Measurements from ENCODE around the gene AANAT. TPM values are rescaled to one million over a fixed set of nuclear protein-coding genes. Genes with fewer than 3 reads are reported as not detected.

The AANAT gene
- total RNA-seq, 2 donors from 2014 or later = not detected

DNA sequence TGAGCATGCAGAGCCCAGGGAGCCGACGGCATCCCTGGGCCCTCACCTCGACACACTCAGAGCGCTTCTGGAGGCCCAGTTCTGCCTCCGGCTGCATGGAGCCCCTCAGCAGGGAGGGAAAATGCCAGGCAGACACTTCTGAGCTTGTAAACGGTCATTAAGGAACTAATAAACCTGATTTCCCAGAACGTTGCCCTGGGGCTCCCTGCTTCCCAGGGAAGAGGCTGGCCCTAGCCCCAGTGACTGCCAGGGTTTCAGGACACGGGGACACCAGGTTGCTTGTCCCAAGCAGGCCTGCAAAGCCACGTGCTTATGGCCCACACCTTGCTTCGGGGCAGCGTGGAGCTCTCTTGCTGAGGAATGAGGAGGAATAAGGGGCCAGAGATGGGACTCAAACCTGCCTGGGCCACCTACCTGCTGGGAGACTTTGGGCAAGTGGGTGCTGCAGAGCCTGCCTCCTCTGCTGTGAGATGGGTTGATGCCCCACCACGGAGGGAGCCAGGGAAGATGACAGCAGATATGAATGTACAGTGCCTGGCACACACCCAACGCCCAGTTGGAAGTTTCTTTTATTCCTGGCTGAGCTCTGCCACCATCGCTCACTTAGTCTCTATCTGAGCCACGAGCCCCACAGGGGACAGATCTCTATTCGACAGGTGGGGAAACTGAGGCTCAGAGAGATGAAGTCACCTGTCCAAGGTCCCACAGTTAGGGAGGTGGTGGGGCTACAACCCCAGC lies 28.4 kb downstream of the AANAT start:
- DNase-seq (ENCODE audit: low spot score) (no peak), ATAC-seq (ENCODE audit: insufficient number of reproducible peaks, low FRiP score, low read depth) (no peak)
- H3K4me3 ChIP-seq = no peak overlapping the region
- no peak overlapping the region for H3K27ac ChIP-seq
- H3K9me3 ChIP-seq = no peaks in the 10 kb centered on the region
- no peaks in the 10 kb centered on the region for H3K27me3 ChIP-seq (replicated peaks; ENCODE audit: insufficient read depth)
- H3K36me3 ChIP-seq = no peaks in the 10 kb centered on the region
- H3K4me1 ChIP-seq (ENCODE audit: control insufficient read depth in 1 of 2, low read depth in 2 of 2) = peaks cover 19 to 39% of the 10 kb centered on the region in 2 donors
- TF ChIP-seq, protein P1, sequence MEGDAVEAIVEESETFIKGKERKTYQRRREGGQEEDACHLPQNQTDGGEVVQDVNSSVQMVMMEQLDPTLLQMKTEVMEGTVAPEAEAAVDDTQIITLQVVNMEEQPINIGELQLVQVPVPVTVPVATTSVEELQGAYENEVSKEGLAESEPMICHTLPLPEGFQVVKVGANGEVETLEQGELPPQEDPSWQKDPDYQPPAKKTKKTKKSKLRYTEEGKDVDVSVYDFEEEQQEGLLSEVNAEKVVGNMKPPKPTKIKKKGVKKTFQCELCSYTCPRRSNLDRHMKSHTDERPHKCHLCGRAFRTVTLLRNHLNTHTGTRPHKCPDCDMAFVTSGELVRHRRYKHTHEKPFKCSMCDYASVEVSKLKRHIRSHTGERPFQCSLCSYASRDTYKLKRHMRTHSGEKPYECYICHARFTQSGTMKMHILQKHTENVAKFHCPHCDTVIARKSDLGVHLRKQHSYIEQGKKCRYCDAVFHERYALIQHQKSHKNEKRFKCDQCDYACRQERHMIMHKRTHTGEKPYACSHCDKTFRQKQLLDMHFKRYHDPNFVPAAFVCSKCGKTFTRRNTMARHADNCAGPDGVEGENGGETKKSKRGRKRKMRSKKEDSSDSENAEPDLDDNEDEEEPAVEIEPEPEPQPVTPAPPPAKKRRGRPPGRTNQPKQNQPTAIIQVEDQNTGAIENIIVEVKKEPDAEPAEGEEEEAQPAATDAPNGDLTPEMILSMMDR (IDR thresholded peaks at IDR 0.05) = no peak

DNA sequence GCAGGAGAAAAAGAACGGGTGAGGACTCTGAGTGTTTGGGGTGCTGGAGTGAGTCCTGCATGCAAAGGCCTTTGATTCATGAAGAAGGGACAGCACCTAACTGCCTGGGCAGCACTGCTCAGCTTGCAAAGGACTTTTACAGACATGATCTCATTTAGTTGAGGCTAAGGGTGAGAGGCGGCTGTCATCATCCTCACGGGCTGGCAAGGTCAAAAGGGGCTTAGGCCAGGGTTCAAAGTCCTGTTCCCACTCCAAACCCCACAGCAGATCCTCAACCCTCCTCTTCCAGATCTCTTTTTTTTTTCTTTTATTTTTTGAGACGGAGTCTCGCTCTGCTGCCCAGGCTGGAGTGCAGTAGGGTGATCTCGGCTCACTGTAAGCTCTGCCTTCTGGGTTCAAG lies 29.1 kb downstream of the AANAT start:
- TF ChIP-seq, protein P1 (IDR thresholded peaks at IDR 0.05) = no peak

DNA sequence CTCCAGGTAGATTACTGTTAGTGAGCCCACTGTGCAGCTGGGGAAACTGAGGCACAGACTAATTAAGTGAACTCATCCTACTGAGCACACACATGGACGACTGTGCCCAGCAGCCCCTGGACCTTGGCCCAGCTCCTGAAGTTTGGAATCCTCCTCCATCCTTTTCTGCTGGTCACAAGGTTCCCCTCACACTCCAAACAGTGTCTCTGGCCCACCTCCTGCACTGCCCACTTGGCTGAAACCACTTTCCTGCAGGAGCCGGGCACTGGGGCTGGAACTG lies 30.2 kb downstream of the AANAT start:
- TF ChIP-seq, protein P1 (IDR thresholded peaks at IDR 0.05) = no peak
- no peaks in the 10 kb centered on the region for H3K9me3 ChIP-seq
- DNase-seq (ENCODE audit: low spot score) (no peak), ATAC-seq (ENCODE audit: insufficient number of reproducible peaks, low FRiP score, low read depth) (no peak)
- H3K4me1 ChIP-seq (ENCODE audit: control insufficient read depth in 1 of 2, low read depth in 2 of 2) = peaks cover 25 to 47% of the 10 kb centered on the region in 2 donors
- H3K27me3 ChIP-seq (replicated peaks; ENCODE audit: insufficient read depth) = no peaks in the 10 kb centered on the region
- H3K4me3 ChIP-seq = peak overlapping the region; percentile 84
- H3K36me3 ChIP-seq = no peaks in the 10 kb centered on the region
- peak overlapping the region; percentile 57 to 75 for H3K27ac ChIP-seq

More for the DNA sequence above, 29.1 kb downstream of the AANAT start:
- Histone ChIP-seq H3K27ac (no peak overlapping the region), H3K4me1 (ENCODE audit: control insufficient read depth in 1 of 2, low read depth in 2 of 2) (peaks cover 19 to 41% of the 10 kb centered on the region in 2 donors), H3K36me3 (no peaks in the 10 kb centered on the region), H3K27me3 (replicated peaks; ENCODE audit: insufficient read depth) (no peaks in the 10 kb centered on the region), H3K4me3 (no peak overlapping the region), H3K9me3 (no peaks in the 10 kb centered on the region)
- DNase-seq (ENCODE audit: low spot score) (no peak), ATAC-seq (ENCODE audit: insufficient number of reproducible peaks, low FRiP score, low read depth) (no peak)

DNA sequence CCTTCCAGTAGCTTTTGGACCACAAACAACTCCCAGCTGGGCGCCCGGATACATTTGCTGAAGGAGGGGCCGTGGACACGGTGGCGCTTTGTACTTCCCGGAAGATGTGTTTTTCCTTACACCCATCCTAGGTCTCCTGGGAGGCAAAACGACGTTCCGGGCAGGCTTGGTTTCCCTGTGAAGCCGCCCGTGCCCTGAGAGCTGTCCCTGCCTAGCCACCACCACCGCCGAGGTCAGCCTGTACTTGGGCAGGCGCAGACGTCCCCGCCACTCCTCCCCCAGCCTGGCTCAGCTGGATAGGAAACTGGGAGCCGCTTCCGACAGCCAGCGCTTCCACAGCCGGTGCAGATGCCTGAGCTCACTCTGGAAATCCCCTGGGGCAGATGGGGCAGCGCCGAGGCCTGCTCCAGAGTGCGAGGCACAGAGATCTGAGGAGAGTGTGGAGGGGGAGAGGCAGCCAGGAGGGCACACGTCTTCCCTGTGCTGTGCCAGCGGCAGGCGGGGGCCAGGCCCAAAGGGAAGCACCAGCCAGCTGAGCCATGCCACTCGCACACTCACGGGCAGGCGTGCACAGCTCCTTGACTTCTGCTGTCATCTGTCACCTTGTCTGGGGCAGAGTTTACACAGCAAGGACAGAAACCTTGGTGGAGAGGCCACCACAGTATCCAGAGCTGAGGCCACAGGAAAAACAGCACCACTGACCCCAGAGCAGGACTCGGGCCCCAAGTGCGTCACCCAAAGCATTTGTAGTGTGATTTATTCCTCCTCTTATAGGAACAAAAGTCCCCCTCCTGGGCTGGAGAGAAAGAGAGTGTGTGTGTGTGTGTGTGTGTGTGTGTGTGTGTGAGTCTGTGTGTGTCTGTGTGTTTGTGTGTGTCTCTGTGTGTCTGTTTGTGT lies 30.8 kb downstream of the AANAT start:
- DNase-seq (ENCODE audit: low spot score) (peak; percentile 38), ATAC-seq (ENCODE audit: insufficient number of reproducible peaks, low FRiP score, low read depth) (no peak)
- Histone ChIP-seq H3K36me3 (no peaks in the 10 kb centered on the region), H3K4me1 (ENCODE audit: control insufficient read depth in 1 of 2, low read depth in 2 of 2) (peaks cover 25 to 46% of the 10 kb centered on the region in 2 donors), H3K27ac (peak overlapping the region; percentile 57 to 75), H3K9me3 (no peaks in the 10 kb centered on the region), H3K4me3 (peak overlapping the region; percentile 84), H3K27me3 (replicated peaks; ENCODE audit: insufficient read depth) (no peaks in the 10 kb centered on the region)
- TF ChIP-seq, protein P1 (IDR thresholded peaks at IDR 0.05) = no peak

DNA sequence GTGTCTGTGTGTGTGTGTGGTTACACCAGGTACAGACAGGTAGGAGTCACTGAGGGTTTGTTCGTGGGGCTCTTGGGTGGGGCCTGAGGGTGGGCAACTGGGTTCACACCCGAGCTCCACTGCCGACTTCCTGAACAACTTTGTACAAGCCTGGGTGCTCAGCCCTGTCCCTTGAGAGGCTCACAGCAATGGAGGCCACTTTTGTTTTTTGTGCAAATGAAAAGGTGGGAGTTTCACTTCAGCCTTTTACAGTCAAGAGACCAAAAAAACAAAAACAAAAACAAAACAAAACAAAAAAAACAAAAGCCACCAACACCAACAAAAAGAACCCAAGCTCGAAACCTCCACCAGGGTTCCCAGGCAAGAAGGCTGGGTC lies 31.5 kb downstream of the AANAT start:
- Histone ChIP-seq H3K27ac (peak overlapping the region; percentile 57 to 75), H3K27me3 (replicated peaks; ENCODE audit: insufficient read depth) (no peaks in the 10 kb centered on the region), H3K4me3 (peak overlapping the region; percentile 84), H3K4me1 (ENCODE audit: control insufficient read depth in 1 of 2, low read depth in 2 of 2) (peaks cover 23 to 46% of the 10 kb centered on the region in 2 donors), H3K9me3 (no peaks in the 10 kb centered on the region), H3K36me3 (no peaks in the 10 kb centered on the region)
- TF ChIP-seq, protein P1 (IDR thresholded peaks at IDR 0.05) = no peak
- ATAC-seq (ENCODE audit: insufficient number of reproducible peaks, low FRiP score, low read depth) (no peak), DNase-seq (ENCODE audit: low spot score) (no peak)
